Measurements from ENCODE around the gene RAB11FIP2. TPM values are rescaled to one million over a fixed set of nuclear protein-coding genes. Genes with fewer than 3 reads are reported as not detected.

RAB11FIP2 gene
- total RNA-seq, 6 experiments from 2014 or later, result 5.3 to 14.3 (median 6.9) TPM

DNA sequence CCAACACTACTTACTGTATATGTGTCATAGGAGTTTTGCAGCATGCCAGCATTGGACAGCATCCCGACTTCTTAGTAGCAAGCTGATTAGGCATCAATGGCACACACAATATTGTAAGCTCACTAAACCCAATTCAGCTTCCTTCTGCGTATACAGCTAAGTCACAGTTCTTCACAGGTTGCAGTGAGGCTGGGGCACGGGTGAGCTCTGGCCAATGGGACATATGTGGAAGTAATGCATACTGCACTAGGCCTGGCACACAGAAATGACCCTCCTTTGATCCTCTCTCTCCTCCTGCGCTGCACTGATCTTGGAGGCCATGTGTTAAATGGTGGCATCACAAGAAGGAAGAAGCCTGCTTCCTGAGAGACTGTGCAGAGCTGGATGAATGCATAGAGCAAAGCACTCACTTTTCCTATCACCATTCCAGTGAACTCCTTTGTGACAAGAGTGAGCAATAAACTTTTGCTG, 11.9 kb downstream of the RAB11FIP2 start:
- H3K4me3 ChIP-seq, result no peak overlapping the region
- H3K36me3 ChIP-seq, result no peaks in the 10 kb centered on the region
- H3K4me1 ChIP-seq, result no peaks in the 10 kb centered on the region
- no peaks in the 10 kb centered on the region for H3K27me3 ChIP-seq
- 100% methylated on average over 1 of the region's 4 CpGs for whole genome bisulfite sequencing (ENCODE audit: insufficient coverage, low coverage, low lambda C conversion rate, missing lambda C conversion rate)
- TF ChIP-seq POLR2A (IDR thresholded peaks at IDR 0.05), result no peak
- TF ChIP-seq, protein P1, sequence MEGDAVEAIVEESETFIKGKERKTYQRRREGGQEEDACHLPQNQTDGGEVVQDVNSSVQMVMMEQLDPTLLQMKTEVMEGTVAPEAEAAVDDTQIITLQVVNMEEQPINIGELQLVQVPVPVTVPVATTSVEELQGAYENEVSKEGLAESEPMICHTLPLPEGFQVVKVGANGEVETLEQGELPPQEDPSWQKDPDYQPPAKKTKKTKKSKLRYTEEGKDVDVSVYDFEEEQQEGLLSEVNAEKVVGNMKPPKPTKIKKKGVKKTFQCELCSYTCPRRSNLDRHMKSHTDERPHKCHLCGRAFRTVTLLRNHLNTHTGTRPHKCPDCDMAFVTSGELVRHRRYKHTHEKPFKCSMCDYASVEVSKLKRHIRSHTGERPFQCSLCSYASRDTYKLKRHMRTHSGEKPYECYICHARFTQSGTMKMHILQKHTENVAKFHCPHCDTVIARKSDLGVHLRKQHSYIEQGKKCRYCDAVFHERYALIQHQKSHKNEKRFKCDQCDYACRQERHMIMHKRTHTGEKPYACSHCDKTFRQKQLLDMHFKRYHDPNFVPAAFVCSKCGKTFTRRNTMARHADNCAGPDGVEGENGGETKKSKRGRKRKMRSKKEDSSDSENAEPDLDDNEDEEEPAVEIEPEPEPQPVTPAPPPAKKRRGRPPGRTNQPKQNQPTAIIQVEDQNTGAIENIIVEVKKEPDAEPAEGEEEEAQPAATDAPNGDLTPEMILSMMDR (IDR thresholded peaks at IDR 0.05), result no peak
- H3K9me3 ChIP-seq, result no peaks in the 10 kb centered on the region
- intact Hi-C loops (cut with DNase I), result no loop called here
- DNase-seq, result no peak
- no peak overlapping the region for H3K27ac ChIP-seq
- no peak for ATAC-seq

DNA sequence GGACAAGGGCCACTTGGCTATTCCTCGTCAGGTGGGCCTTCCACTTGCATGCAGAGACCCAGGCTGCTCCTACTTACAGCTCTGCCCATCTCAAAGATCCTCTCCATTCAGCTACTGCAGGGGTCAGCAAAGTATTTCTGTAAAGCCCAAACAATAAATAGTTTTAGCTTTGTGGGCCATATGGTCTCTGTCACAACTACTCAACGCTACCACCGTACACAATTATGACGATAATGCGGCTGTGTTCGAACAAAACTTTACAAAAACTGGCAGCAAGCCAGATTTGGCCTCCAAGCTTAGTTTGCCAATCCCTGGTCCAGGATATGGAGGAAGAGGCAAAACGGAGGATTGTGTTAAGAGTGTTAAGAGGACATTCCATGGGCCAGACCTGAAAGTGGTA, 12.8 kb downstream of the RAB11FIP2 start:
- no peak for TF ChIP-seq POLR2A (IDR thresholded peaks at IDR 0.05)
- TF ChIP-seq, protein P1 (IDR thresholded peaks at IDR 0.05), result no peak

DNA sequence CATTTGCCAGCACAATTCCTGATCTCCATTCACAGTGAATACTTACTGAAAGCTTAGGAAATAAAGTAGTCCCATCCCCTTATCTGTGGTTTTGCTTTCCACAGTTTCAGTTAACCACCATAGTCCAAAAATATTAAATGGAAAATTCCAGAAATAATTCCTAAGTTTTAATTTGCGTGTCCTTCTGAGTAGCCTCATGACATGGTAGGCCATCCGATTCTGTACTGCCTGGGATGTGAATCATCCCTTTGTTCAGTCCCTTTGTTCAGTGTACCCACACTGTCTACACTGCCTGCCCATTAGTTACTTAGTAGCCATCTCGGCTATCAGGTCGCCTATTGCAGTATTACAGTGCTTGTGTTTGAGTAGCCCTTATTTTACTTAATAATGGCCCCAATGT, 14.2 kb downstream of the RAB11FIP2 start:
- H3K36me3 ChIP-seq, result no peaks in the 10 kb centered on the region
- WGBS (ENCODE audit: insufficient coverage, low coverage, low lambda C conversion rate, missing lambda C conversion rate), result 90% methylated on average over 4 of the region's 4 CpGs
- intact Hi-C loops (cut with DNase I), result no loop called here
- TF ChIP-seq, protein P1 (IDR thresholded peaks at IDR 0.05), result no peak
- no peak for TF ChIP-seq POLR2A (IDR thresholded peaks at IDR 0.05)
- H3K4me3 ChIP-seq, result no peak overlapping the region
- no peaks in the 10 kb centered on the region for H3K27me3 ChIP-seq
- H3K4me1 ChIP-seq, result no peaks in the 10 kb centered on the region
- no peak for DNase-seq
- no peaks in the 10 kb centered on the region for H3K9me3 ChIP-seq
- ATAC-seq, result no peak
- H3K27ac ChIP-seq, result no peak overlapping the region

More for the DNA sequence above, 12.8 kb downstream of the RAB11FIP2 start:
- H3K9me3 ChIP-seq, result no peaks in the 10 kb centered on the region
- ATAC-seq, result no peak
- H3K4me1 ChIP-seq, result no peaks in the 10 kb centered on the region
- H3K4me3 ChIP-seq, result no peak overlapping the region
- DNase-seq, result no peak
- 73% methylated on average over 7 of the region's 7 CpGs for WGBS (ENCODE audit: insufficient coverage, low coverage, low lambda C conversion rate, missing lambda C conversion rate)
- no peaks in the 10 kb centered on the region for H3K27me3 ChIP-seq
- H3K36me3 ChIP-seq, result no peaks in the 10 kb centered on the region
- intact Hi-C loops (cut with DNase I), result no loop called here
- H3K27ac ChIP-seq, result no peak overlapping the region

DNA sequence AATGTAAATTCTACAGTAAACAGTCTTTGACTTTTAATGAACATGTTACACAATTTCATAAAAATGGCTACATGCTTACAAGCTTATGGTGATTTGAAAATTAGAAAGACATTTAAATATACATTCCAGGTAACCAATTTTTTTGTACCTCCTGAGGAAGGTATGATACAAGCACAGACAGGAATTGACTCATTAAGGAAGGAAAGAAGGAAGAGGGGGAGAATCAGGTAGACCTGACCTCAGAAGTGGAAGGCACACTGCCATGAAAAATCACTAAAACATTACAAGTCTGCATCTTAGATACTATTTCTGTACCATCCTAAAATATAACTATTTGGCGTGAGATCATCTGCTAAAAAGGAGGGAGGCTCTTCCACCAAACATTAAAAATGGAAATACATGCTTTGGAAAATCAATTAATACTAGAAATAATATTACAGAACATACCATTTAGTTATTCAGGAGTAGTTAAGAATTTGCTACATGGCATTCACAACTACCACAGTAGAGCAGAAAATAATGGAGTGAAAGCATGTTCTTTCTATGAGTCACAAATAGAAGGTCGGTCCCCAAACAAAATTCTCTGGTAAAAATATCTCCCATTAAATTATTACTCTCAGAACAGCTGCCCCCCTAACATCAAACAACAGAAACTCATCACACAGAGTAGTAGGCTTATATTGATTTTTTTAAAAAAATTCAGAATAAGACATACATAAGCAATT, 15.2 kb downstream of the RAB11FIP2 start:
- TF ChIP-seq, protein P1 (IDR thresholded peaks at IDR 0.05), result no peak
- TF ChIP-seq POLR2A (IDR thresholded peaks at IDR 0.05), result no peak
- 89% methylated on average over 2 of the region's 2 CpGs for WGBS (ENCODE audit: insufficient coverage, low coverage, low lambda C conversion rate, missing lambda C conversion rate)
- intact Hi-C loops (cut with DNase I), result no loop called here
- no peaks in the 10 kb centered on the region for H3K9me3 ChIP-seq
- DNase-seq (no peak), ATAC-seq (no peak)
- H3K36me3 ChIP-seq, result no peaks in the 10 kb centered on the region
- no peaks in the 10 kb centered on the region for H3K4me1 ChIP-seq
- no peak overlapping the region for H3K4me3 ChIP-seq
- no peak overlapping the region for H3K27ac ChIP-seq
- no peaks in the 10 kb centered on the region for H3K27me3 ChIP-seq
